NCI-H2107 (cell line): ENCODE measurements around the gene ZNRF1.
"Not testable (repeated sequence)": the region's sequence is repeated elsewhere in the genome, so short reads cannot be mapped to it uniquely, and the experiment has no call there.

Source experiments
- DNase-seq: peaks from one replicate; lab custom pipeline; 2025; lab: John Stamatoyannopoulos, UW

ZNRF1 gene

GRCh38 chr16:75114946-75115825 is 116.4 kb downstream of the ZNRF1 start:
- no peak for DNase-seq

- no peak for DNase-seq
These were observed 117.5 kb downstream of the ZNRF1 start, which contains the start of gene LDHD for GRCh38 chr16:75116081-75116910. Gene LDHD, minus strand, starts transcription at chr16:75116780. Its CDS starts 60 bp downstream, at chr16:75116720.

GRCh38 chr16:75116911-75117245 is 118.1 kb downstream of the ZNRF1 start:
- DNase-seq: no peak

GRCh38 chr16:75118943-75119539 is 120.2 kb downstream of the ZNRF1 start:
- no peak for DNase-seq

- DNase-seq: no peak
These were observed 121.4 kb downstream of the ZNRF1 start for GRCh38 chr16:75120253-75120652.

- no peak for DNase-seq
These were observed 123.2 kb downstream of the ZNRF1 start for GRCh38 chr16:75121949-75122568.

- no peak for DNase-seq
These were observed 123.8 kb downstream of the ZNRF1 start for GRCh38 chr16:75122609-75123008.

GRCh38 chr16:75127713-75128415 is 129.0 kb downstream of the ZNRF1 start:
- no peak for DNase-seq

- DNase-seq: not testable (repeated sequence)
These were observed 130.8 kb downstream of the ZNRF1 start for GRCh38 chr16:75129421-75130149.

- DNase-seq: no peak
These were observed 131.4 kb downstream of the ZNRF1 start for GRCh38 chr16:75130150-75130771.

GRCh38 chr16:75131081-75131480 is 132.3 kb downstream of the ZNRF1 start:
- DNase-seq: no peak

- DNase-seq: no peak
These were observed 139.4 kb downstream of the ZNRF1 start for GRCh38 chr16:75138233-75138632.

- DNase-seq: peak; percentile 36
These were observed 139.8 kb downstream of the ZNRF1 start for GRCh38 chr16:75138636-75139035.

- DNase-seq: no peak
These were observed 140.7 kb downstream of the ZNRF1 start for GRCh38 chr16:75139498-75139897.

GRCh38 chr16:75143941-75144340 is 145.1 kb downstream of the ZNRF1 start:
- no peak for DNase-seq

GRCh38 chr16:75147968-75148310 is 149.1 kb downstream of the ZNRF1 start:
- DNase-seq: no peak

- DNase-seq: peak; percentile 93
These were observed 149.7 kb downstream of the ZNRF1 start, which contains the start of gene ZFP1 for GRCh38 chr16:75148311-75149195. Gene ZFP1, plus strand, starts transcription at chr16:75148524. Its CDS starts 4,428 bp downstream, at chr16:75152952.

- no peak for DNase-seq
These were observed 153.0 kb downstream of the ZNRF1 start for GRCh38 chr16:75151798-75152197.

GRCh38 chr16:75152635-75153034 is 153.8 kb downstream of the ZNRF1 start:
- DNase-seq: no peak
